ENCODE measurements around the gene CACNA1E.

- no peak for TF ChIP-seq CTCF (conservative IDR thresholded peaks at IDR 0.05)
- no peak for TF ChIP-seq ZFX (IDR thresholded peaks at IDR 0.05)
Observed at GRCh38 chr1:181748013-181748412, 264.7 kb downstream of the CACNA1E start.
